Measurements from ENCODE around the gene GRID1.

GRID1 gene

DNA sequence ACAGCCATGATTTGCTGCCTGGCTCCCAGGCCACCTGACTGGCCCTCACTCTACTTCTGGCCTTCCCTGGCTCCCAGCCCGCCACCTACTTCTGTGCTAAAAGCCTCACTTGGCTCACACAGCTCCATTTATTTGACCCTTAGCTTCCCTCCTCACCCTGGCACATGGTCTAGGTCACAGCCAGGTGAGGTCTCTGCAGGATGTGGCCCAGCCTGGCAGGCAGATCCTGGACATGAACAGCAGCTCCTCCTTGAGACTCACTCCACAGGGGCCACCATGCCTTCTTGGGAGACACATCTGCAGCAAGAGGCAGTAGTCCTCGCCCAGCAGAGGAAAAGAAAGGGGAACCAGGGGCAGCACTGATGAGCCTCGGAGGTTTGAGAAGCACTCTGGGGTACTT is 64.6 kb downstream of the GRID1 start:
- FAIRE-seq: no peak
- DNase-seq (ENCODE audit: insufficient read length, low spot score): no peak
- no peak for TF ChIP-seq POLR2AphosphoS5 (IDR thresholded peaks at IDR 0.05; ENCODE audit: low read depth, low read length)
- no peak for TF ChIP-seq SPI1 (IDR thresholded peaks at IDR 0.05; ENCODE audit: low read depth, low read length)
- TF ChIP-seq POU2F2 (IDR thresholded peaks at IDR 0.05; ENCODE audit: low read depth, low read length): no peak
- TF ChIP-seq TAF1 (IDR thresholded peaks at IDR 0.05; ENCODE audit: low read depth, low read length): no peak
- TF ChIP-seq POLR2A (IDR thresholded peaks at IDR 0.05; ENCODE audit: low read depth, low read length): no peak
- TF ChIP-seq PAX5 (IDR thresholded peaks at IDR 0.05; ENCODE audit: insufficient read depth, low read length, severe bottlenecking): no peak

DNA sequence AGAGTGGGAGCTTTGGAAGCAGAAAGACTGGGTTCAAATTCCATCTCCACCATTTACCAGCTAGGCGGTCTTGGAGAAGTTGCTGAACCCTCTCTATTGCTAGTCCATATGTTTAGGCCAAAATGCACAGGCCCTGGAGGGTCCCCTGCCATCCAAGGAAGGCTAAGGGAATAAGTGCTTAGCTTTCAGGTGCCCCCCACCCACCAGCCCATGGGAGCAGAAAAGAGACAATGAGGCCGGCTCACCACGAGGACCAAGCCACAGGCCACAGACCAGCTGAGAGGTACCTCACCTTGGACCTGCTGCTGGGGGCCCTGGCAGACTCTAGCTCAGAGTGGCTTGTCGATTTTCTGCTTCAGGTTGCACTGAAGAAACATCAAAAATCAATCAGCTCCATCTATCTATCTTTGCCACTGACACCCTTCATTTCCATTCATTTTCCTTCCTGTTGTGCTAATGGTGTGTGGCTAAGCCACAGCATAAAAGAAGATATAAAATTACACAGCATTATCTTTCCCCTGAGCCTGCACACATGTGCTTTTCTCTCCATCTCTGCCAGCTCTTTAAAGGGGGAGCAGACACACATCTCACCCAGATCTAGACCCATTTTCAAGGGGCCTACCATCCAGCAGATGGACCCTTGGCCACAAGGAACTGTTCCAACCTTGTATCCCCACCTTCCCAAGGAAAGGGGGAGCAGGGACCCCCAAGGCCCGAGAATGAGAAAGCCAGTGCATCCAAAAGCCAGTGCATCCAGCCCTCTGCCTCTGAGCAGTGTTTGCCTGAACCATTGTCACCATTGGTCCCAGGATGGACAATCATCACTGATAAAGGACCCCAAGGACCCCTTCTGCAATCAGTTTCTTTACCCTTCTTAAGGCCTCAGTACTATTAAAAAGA is 65.4 kb downstream of the GRID1 start:
- no peak for FAIRE-seq
- TF ChIP-seq PAX5 (IDR thresholded peaks at IDR 0.05; ENCODE audit: insufficient read depth, low read length, severe bottlenecking) (no peak), SPI1 (IDR thresholded peaks at IDR 0.05; ENCODE audit: low read depth, low read length) (no peak), POU2F2 (IDR thresholded peaks at IDR 0.05; ENCODE audit: low read depth, low read length) (no peak), POLR2AphosphoS5 (IDR thresholded peaks at IDR 0.05; ENCODE audit: low read depth, low read length) (no peak), TAF1 (IDR thresholded peaks at IDR 0.05; ENCODE audit: low read depth, low read length) (no peak), POLR2A (IDR thresholded peaks at IDR 0.05; ENCODE audit: low read depth, low read length) (no peak)
- no peak for DNase-seq (ENCODE audit: insufficient read length, low spot score)

DNA sequence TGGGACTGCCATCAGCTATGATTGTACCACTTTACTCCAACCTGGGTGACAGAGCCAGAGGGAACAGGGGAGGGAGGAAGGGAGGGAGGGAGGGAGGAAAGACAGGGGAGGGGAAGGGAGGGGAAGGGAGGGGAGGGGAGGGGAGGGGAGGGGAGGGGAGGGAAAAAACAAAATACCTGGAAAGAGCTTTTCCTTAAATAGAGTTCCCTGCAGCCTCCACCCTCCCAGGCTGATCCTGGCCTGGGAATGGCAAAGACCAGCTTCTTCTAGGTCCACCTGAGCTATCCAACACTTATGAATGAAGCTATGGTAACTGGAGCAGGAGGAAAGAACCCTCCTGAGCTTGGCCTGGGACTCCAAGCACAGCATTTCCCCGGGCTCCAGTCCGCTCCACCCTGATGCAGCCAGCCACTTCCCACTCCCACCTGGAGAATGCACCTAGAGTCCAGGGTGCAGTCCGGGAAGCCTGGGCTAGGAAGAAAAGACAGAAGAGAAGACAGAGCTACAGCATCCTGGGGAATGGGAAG is 66.1 kb downstream of the GRID1 start:
- FAIRE-seq: no peak
- DNase-seq (ENCODE audit: insufficient read length, low spot score): no peak
- TF ChIP-seq TAF1 (IDR thresholded peaks at IDR 0.05; ENCODE audit: low read depth, low read length) (no peak), SPI1 (IDR thresholded peaks at IDR 0.05; ENCODE audit: low read depth, low read length) (no peak), PAX5 (IDR thresholded peaks at IDR 0.05; ENCODE audit: insufficient read depth, low read length, severe bottlenecking) (no peak), POLR2A (IDR thresholded peaks at IDR 0.05; ENCODE audit: low read depth, low read length) (no peak)

DNA sequence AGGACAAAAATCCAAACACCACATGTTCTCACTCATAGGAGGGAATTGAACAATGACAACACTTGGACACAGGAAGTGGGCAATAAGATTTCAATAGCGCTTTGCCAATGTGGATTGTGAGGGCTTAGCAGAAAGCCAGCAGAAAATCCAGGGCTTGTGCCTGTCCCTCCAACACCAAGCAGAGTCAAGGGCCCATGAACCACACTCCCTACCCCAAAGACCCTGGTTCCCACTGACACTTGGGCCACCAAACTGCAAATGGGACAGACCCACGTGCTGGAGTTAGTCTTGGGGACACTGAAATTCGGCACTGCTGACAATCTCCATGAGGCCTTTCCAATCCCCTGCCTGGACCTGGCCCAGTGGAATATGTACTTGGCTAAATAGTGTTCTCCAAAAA is 67.0 kb downstream of the GRID1 start:
- FAIRE-seq (no peak), DNase-seq (ENCODE audit: insufficient read length, low spot score) (no peak)
- TF ChIP-seq POLR2AphosphoS5 (IDR thresholded peaks at IDR 0.05; ENCODE audit: low read depth, low read length) (no peak), POU2F2 (IDR thresholded peaks at IDR 0.05; ENCODE audit: low read depth, low read length) (no peak), SPI1 (IDR thresholded peaks at IDR 0.05; ENCODE audit: low read depth, low read length) (no peak), PAX5 (IDR thresholded peaks at IDR 0.05; ENCODE audit: insufficient read depth, low read length, severe bottlenecking) (no peak), POLR2A (IDR thresholded peaks at IDR 0.05; ENCODE audit: low read depth, low read length) (no peak), TAF1 (IDR thresholded peaks at IDR 0.05; ENCODE audit: low read depth, low read length) (no peak)

DNA sequence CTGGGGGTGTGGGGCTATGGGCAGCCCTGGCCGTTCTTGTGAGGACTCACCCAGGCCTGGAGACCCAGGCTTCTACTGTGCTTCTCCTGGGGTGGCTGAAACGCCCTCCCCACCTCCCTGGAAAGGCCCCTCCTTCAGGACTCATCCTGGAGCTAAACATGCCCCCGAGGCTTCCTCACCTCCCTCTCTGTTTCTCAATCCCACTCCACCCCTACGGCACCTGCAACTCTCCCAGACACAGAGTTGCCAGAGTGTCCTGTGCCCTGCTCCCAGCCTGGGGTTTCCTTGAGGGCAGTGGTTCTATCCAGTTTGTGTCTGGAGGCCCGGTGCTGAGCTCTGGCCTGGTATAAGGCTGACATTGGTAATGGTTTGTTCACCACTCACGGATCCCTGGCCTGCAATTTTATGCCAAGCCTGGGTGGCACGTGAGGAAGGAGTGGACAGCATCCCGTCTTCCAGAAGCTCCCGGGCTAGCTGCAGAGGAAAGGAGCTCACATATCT is 68.0 kb downstream of the GRID1 start:
- DNase-seq (ENCODE audit: insufficient read length, low spot score) (no peak), FAIRE-seq (no peak)
- TF ChIP-seq PAX5 (IDR thresholded peaks at IDR 0.05; ENCODE audit: insufficient read depth, low read length, severe bottlenecking): no peak
- TF ChIP-seq TAF1 (IDR thresholded peaks at IDR 0.05; ENCODE audit: low read depth, low read length): no peak
- no peak for TF ChIP-seq POLR2A (IDR thresholded peaks at IDR 0.05; ENCODE audit: low read depth, low read length)
- TF ChIP-seq POLR2AphosphoS5 (IDR thresholded peaks at IDR 0.05; ENCODE audit: low read depth, low read length): no peak
- no peak for TF ChIP-seq SPI1 (IDR thresholded peaks at IDR 0.05; ENCODE audit: low read depth, low read length)
- TF ChIP-seq POU2F2 (IDR thresholded peaks at IDR 0.05; ENCODE audit: low read depth, low read length): no peak

DNA sequence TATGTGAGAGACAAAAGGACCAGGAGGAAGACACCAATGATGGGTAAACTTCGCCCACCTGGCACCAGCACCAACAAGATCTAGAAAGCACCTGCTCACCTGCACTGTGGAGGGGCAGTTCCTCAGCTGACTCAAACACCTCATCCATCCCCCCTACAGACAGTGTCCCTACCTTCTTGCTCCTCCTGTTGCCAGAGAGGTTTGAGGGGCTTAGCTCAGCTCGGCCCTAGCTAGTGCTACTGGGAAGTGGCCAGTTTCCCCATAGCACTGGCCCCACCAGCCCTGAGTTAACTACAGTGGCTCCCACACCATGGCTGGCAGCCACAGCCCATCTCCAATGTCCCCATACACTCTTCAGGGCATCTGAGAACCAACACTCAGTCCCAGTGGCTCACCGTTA is 70.8 kb downstream of the GRID1 start:
- DNase-seq (ENCODE audit: insufficient read length, low spot score): no peak
- FAIRE-seq: no peak
- no peak for TF ChIP-seq SPI1 (IDR thresholded peaks at IDR 0.05; ENCODE audit: low read depth, low read length)
- no peak for TF ChIP-seq POLR2AphosphoS5 (IDR thresholded peaks at IDR 0.05; ENCODE audit: low read depth, low read length)
- no peak for TF ChIP-seq POU2F2 (IDR thresholded peaks at IDR 0.05; ENCODE audit: low read depth, low read length)
- no peak for TF ChIP-seq POLR2A (IDR thresholded peaks at IDR 0.05; ENCODE audit: low read depth, low read length)
- TF ChIP-seq PAX5 (IDR thresholded peaks at IDR 0.05; ENCODE audit: insufficient read depth, low read length, severe bottlenecking): no peak
- no peak for TF ChIP-seq TAF1 (IDR thresholded peaks at IDR 0.05; ENCODE audit: low read depth, low read length)

DNA sequence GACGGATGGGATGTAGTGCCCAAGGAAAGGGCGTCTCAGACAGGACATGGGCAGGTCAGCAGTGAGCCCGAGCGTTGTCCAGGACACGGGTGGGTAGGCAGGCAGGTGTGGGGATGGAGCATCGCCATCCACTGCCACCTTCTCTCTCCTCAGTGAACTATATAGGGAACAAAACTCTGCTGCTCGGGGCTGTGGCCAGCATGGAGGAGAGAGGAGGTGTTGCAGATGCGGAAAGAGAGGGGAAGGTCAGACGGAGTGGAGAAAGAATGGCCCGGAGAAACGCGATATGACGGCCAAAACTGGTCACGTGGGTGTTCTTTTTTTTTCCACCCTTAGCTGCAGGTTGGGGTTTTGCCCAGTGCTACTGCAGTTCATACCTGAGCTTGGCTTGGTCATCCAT is 71.2 kb downstream of the GRID1 start:
- no peak for FAIRE-seq
- no peak for DNase-seq (ENCODE audit: insufficient read length, low spot score)
- TF ChIP-seq TAF1 (IDR thresholded peaks at IDR 0.05; ENCODE audit: low read depth, low read length) (no peak), POLR2A (IDR thresholded peaks at IDR 0.05; ENCODE audit: low read depth, low read length) (no peak), PAX5 (IDR thresholded peaks at IDR 0.05; ENCODE audit: insufficient read depth, low read length, severe bottlenecking) (no peak), POU2F2 (IDR thresholded peaks at IDR 0.05; ENCODE audit: low read depth, low read length) (no peak), SPI1 (IDR thresholded peaks at IDR 0.05; ENCODE audit: low read depth, low read length) (no peak), POLR2AphosphoS5 (IDR thresholded peaks at IDR 0.05; ENCODE audit: low read depth, low read length) (no peak)

DNA sequence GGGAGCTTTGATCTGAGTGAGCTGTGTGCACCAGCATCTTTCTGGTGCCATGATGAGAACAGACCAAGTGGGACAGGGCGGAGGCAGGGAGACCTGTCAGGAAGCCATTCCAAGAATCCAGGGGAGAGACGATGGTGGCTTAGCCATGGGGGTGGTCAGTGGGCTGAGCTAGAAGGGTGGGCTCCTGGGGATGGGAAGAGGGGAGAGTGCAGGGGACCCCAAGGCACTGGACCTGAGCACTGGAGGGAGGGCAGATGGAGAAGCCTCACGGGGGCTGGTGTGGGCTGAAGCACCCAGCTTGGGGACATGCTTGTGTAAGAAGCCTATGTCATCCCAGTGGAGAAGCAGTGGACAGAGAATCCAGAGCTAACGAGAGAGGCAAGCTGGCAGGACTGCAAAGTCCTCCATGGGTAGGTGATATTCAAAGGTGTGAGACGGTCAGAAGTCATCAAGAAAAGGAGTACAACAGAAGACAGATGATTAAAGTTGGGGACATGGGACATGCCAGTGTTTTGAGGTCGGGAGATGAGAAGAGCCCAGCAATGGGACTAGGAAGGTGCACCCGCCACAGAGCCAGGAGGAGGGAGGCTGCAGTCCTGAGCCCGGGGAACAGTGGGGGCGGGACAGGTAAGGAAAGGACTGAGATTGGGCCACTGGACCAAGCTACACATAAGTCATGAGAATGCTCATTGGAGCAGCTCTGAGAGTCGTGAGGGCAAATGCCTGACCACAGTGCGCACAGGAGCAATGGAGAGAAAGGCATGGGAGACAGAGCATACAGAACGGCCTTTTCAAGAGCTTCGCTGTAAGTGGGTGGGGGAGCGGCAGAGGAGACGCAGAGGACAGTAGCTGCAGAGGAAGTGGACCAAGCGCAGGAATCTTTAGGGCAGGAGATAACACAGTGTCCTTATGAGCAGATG is 72.0 kb downstream of the GRID1 start:
- FAIRE-seq (no peak), DNase-seq (ENCODE audit: insufficient read length, low spot score) (no peak)
- TF ChIP-seq POLR2AphosphoS5 (IDR thresholded peaks at IDR 0.05; ENCODE audit: low read depth, low read length): no peak
- no peak for TF ChIP-seq SPI1 (IDR thresholded peaks at IDR 0.05; ENCODE audit: low read depth, low read length)
- no peak for TF ChIP-seq PAX5 (IDR thresholded peaks at IDR 0.05; ENCODE audit: insufficient read depth, low read length, severe bottlenecking)
- no peak for TF ChIP-seq POLR2A (IDR thresholded peaks at IDR 0.05; ENCODE audit: low read depth, low read length)
- TF ChIP-seq POU2F2 (IDR thresholded peaks at IDR 0.05; ENCODE audit: low read depth, low read length): no peak
- no peak for TF ChIP-seq TAF1 (IDR thresholded peaks at IDR 0.05; ENCODE audit: low read depth, low read length)

Measured in GM12891 (cell line).